SJCRH30 (cell line): Measurements from ENCODE around the gene LITAFD. TPM values are rescaled to one million over a fixed set of nuclear protein-coding genes. Genes with fewer than 3 reads are reported as not detected.

Experiments
- DNase-seq, 2 experiments: peaks; one replicate each; pipeline ENCODE4 v3.0.0-alpha.2; 2015 to 2020
- H3K27ac ChIP-seq: fragments of 250-450 bp; sonication (Bioruptor Pico); 2 replicates; pipeline ENCODE4 v1.5.1; 2020; ENCODE audit warnings: mild to moderate bottlenecking, moderate library complexity
- H3K27me3 ChIP-seq: fragments of 250-450 bp; sonication (Bioruptor Pico); 2 replicates; pipeline ENCODE4 v1.5.1; 2020; ENCODE audit warnings: mild to moderate bottlenecking, moderate library complexity
- H3K36me3 ChIP-seq: fragments of 250-450 bp; sonication (Bioruptor Pico); 2 replicates; pipeline ENCODE4 v1.5.1; 2020; ENCODE audit warnings: mild to moderate bottlenecking, moderate library complexity
- H3K4me1 ChIP-seq: fragments of 250-450 bp; sonication (Bioruptor Pico); 2 replicates; pipeline ENCODE4 v1.5.1; 2020; ENCODE audit warnings: mild to moderate bottlenecking, moderate library complexity
- H3K4me3 ChIP-seq: fragments of 250-450 bp; sonication (Bioruptor Pico); 2 replicates; pipeline ENCODE4 v1.5.1; 2020; ENCODE audit warnings: mild to moderate bottlenecking, moderate library complexity
- H3K9me3 ChIP-seq: fragments of 250-450 bp; sonication (Bioruptor Pico); replicated peaks from 2 replicates; pipeline ENCODE4 v1.5.1; 2020; ENCODE audit warnings: mild to moderate bottlenecking, moderate library complexity
- total RNA-seq: library from RNA; depleted of rRNA; stranded (reverse); fragments of >200 nt; shearing (Covaris generic); gene quantifications from 2 replicates; pipeline ENCODE4 v1.2.3, GENCODE V29; 2014; rRNA removed

LITAFD gene
- total RNA-seq, 1 experiment from 2014 or later: not detected

GRCh38 chr16:8923199-8923598, 41.0 kb downstream of the LITAFD start:
- Histone ChIP-seq H3K27me3 (no peaks in the 10 kb centered on the region), H3K4me3 (no peak overlapping the region), H3K27ac (no peak overlapping the region), H3K9me3 (no peaks in the 10 kb centered on the region), H3K4me1 (no peaks in the 10 kb centered on the region), H3K36me3 (peaks cover 50% of the 10 kb centered on the region)
- peak in 1 of 2 experiments; percentile 8 for DNase-seq

- DNase-seq: no peak
- Histone ChIP-seq H3K4me1 (no peaks in the 10 kb centered on the region), H3K27ac (no peak overlapping the region), H3K9me3 (no peaks in the 10 kb centered on the region), H3K36me3 (peaks cover 49% of the 10 kb centered on the region), H3K27me3 (no peaks in the 10 kb centered on the region), H3K4me3 (no peak overlapping the region)
These were observed 42.1 kb downstream of the LITAFD start for GRCh38 chr16:8924214-8924613.

- peaks cover 52% of the 10 kb centered on the region for H3K36me3 ChIP-seq
- H3K9me3 ChIP-seq: no peaks in the 10 kb centered on the region
- H3K4me1 ChIP-seq: no peaks in the 10 kb centered on the region
- DNase-seq: no peak
- no peaks in the 10 kb centered on the region for H3K27me3 ChIP-seq
- no peak overlapping the region for H3K4me3 ChIP-seq
- no peak overlapping the region for H3K27ac ChIP-seq
These were observed 43.3 kb downstream of the LITAFD start for GRCh38 chr16:8925455-8925854.

DNA sequence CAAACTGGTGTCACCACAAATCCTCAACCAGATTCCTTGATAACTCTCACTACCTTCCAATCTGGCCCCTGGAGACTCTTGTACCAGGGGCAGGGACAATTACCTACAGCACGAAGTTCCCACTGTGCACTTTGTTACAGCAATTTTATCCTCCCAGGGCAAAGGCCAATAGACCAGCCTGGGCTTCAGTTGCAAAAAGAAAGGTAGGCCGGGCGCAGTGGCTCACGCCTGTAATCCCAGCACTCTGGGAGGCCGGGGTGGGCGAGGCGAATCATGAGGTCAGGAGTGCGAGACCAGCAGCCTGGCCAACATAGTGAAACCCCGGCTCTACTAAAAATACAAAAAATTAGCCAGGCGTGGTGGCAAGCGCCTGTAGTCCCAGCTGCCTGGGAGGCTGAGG, 44.7 kb downstream of the LITAFD start:
- Histone ChIP-seq H3K27ac (no peak overlapping the region), H3K27me3 (no peaks in the 10 kb centered on the region), H3K36me3 (peaks cover 38% of the 10 kb centered on the region; the same call in 1 of the 2 replicates), H3K9me3 (no peaks in the 10 kb centered on the region), H3K4me1 (no peaks in the 10 kb centered on the region), H3K4me3 (no peak overlapping the region)
- DNase-seq: no peak

DNA sequence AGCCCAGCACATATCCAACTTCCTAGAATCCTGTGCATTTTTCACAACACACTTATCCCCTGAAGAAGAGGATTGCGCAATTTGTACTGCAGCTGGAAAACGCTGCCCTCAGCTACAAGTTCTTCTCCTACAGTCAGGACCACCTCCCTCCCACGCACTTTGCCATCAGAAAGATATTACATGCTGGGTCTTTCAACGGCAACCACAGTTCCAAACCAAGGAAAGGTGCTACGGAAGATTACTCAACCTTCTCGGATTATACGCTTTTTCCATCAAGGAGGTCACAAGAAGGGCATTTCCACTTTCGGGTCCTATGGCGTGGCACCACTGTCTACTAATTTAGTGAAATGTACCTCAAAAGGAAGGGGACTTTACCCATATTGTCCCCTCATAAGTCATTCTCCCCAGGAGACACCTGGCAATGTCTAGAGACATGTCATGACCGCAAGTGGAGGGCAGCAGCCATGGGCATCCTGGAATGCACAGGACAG, 46.4 kb downstream of the LITAFD start:
- Histone ChIP-seq H3K27ac (no peak overlapping the region), H3K4me3 (no peak overlapping the region), H3K4me1 (no peaks in the 10 kb centered on the region), H3K36me3 (peaks cover 29% of the 10 kb centered on the region; the same call in 1 of the 2 replicates), H3K27me3 (no peaks in the 10 kb centered on the region), H3K9me3 (no peaks in the 10 kb centered on the region)
- DNase-seq: no peak

- peaks cover 29% of the 10 kb centered on the region; the same call in 1 of the 2 replicates for H3K36me3 ChIP-seq
- H3K27me3 ChIP-seq: no peaks in the 10 kb centered on the region
- no peak for DNase-seq
These were observed 47.1 kb downstream of the LITAFD start for GRCh38 chr16:8929086-8929748.

DNA sequence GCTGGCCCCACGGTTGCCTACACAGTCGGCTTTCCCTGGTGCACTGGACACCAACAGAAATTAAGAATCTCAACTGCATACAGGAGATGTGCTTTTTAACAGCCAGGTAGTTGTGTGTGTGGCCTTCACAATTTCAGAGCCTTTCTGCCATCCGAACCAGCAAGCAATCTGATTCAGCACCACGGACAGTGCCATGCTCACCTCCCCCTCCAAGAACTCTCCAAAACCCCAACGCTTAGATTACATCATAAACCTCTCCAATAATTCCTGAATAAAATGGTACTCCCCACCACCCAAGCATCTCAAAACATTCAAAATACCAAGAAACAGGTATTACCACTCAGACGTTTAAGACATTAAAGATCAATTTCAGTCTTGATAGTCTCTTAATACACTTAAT, 49.7 kb downstream of the LITAFD start:
- no peak overlapping the region for H3K4me3 ChIP-seq
- peak; percentile 59 to 74 for DNase-seq
- H3K27me3 ChIP-seq: no peaks in the 10 kb centered on the region
- H3K27ac ChIP-seq: no peak overlapping the region
- no peaks in the 10 kb centered on the region for H3K4me1 ChIP-seq
- H3K36me3 ChIP-seq: peaks cover 26% of the 10 kb centered on the region; the same call in 1 of the 2 replicates
- no peaks in the 10 kb centered on the region for H3K9me3 ChIP-seq

More at GRCh38 chr16:8929086-8929748, 47.1 kb downstream of the LITAFD start:
- Histone ChIP-seq H3K4me3 (no peak overlapping the region), H3K9me3 (no peaks in the 10 kb centered on the region), H3K4me1 (no peaks in the 10 kb centered on the region), H3K27ac (no peak overlapping the region)

GRCh38 chr16:8934601-8935000, 52.5 kb downstream of the LITAFD start:
- no peaks in the 10 kb centered on the region for H3K4me1 ChIP-seq
- H3K9me3 ChIP-seq: no peaks in the 10 kb centered on the region
- DNase-seq: no peak
- no peak overlapping the region for H3K4me3 ChIP-seq
- peaks cover 6% of the 10 kb centered on the region; the same call in 1 of the 2 replicates for H3K36me3 ChIP-seq
- H3K27me3 ChIP-seq: no peaks in the 10 kb centered on the region
- no peak overlapping the region for H3K27ac ChIP-seq

Other genes starting within 250 kb of the LITAFD start
- gene ABAT, start 207.7 kb upstream of the LITAFD start, total RNA-seq: 79.1 and 80.0 TPM in 2 replicates
- 4.1 and 5.1 TPM in 2 replicates for gene TMEM186, start 84.7 kb upstream of the LITAFD start, total RNA-seq
- gene PMM2, start 84.5 kb upstream of the LITAFD start, total RNA-seq: 31.1 and 40.3 TPM in 2 replicates
- gene CARHSP1, start 13.3 kb upstream of the LITAFD start, total RNA-seq: 196 and 233 TPM in 2 replicates
- gene USP7, start 81.6 kb downstream of the LITAFD start, total RNA-seq: 83.7 and 91.7 TPM in 2 replicates
- gene HAPSTR1, start 209.3 kb downstream of the LITAFD start, total RNA-seq: 52.5 and 59.3 TPM in 2 replicates